WTC11 (cell line): ENCODE results near the gene KRT40. TPM values are rescaled to one million over a fixed set of nuclear protein-coding genes. Genes with fewer than 3 reads are reported as not detected.
"Not testable (repeated sequence)": the region's sequence is repeated elsewhere in the genome, so short reads cannot be mapped to it uniquely, and the experiment has no call there.

Experiments used
- ATAC-seq: fragments of 200-7000 bp; cut with Tn5 transposase; 2 replicates; pipeline ENCODE4 v1.10.0; 2021; ENCODE audit warnings: mild to moderate bottlenecking, moderate library complexity
- CTCF ChIA-PET: fragments of 300-600 bp; sonication (Branson Sonifier 250); formaldehyde crosslinking; loops from one replicate; lab custom pipeline; 2021; ENCODE audit warnings: antibody characterized with exemption; lab: Charles Lee
- POLR2A ChIA-PET: fragments of 350-600 bp; sonication (Branson Sonifier 250); formaldehyde crosslinking; loops from one replicate; lab custom pipeline; 2021; ENCODE audit warnings: antibody characterized with exemption; lab: Charles Lee
- DNase-seq: peaks from one replicate; pipeline ENCODE4 v3.0.0; 2021; ENCODE audit warnings: low spot score
- H3K27ac Mint-ChIP-seq: 2 replicates; pipeline ENCODE4 v1.8.0; 2021; ENCODE audit warnings: mixed read lengths
- H3K27me3 Mint-ChIP-seq: 2 replicates; pipeline ENCODE4 v1.8.0; 2021; ENCODE audit warnings: low read depth, mild to moderate bottlenecking, moderate library complexity, mixed read lengths
- H3K36me3 Mint-ChIP-seq: 2 replicates; pipeline ENCODE4 v1.8.0; 2021; ENCODE audit warnings: mixed read lengths
- H3K4me1 Mint-ChIP-seq: 2 replicates; pipeline ENCODE4 v1.8.0; 2022; ENCODE audit warnings: mixed read lengths
- H3K4me3 Mint-ChIP-seq: 2 replicates; pipeline ENCODE4 v1.8.0; 2021; ENCODE audit warnings: mild to moderate bottlenecking, moderate library complexity, mixed read lengths
- H3K9me3 Mint-ChIP-seq: 2 replicates; pipeline ENCODE4 v1.8.0; 2021; ENCODE audit warnings: mixed read lengths
- ATF2 ChIP-seq: sonication (generic); formaldehyde crosslinking; IDR thresholded peaks from 2 replicates; pipeline ENCODE4 v1.8.1; 2022; ENCODE audit warnings: low read depth, missing genetic modification reagents, borderline replicate concordance
- ATF6 ChIP-seq: sonication (generic); formaldehyde crosslinking; IDR thresholded peaks from 2 replicates; pipeline ENCODE4 v1.8.1; 2023; ENCODE audit warnings: mild to moderate bottlenecking, missing genetic modification reagents
- E2F1 ChIP-seq: sonication (generic); formaldehyde crosslinking; IDR thresholded peaks from 2 replicates; pipeline ENCODE4 v1.8.0; 2022; ENCODE audit warnings: mild to moderate bottlenecking, missing genetic modification reagents
- HMGA2 ChIP-seq: fragments of 250-450 bp; sonication (Bioruptor Pico); IDR thresholded peaks from 2 replicates; pipeline ENCODE4 v1.4.0; 2021; ENCODE audit warnings: mild to moderate bottlenecking, moderate library complexity
- IRF1 ChIP-seq: sonication (generic); formaldehyde crosslinking; IDR thresholded peaks from 2 replicates; pipeline ENCODE4 v1.8.0; 2023; ENCODE audit warnings: missing genetic modification reagents
- IRF2 ChIP-seq: sonication (generic); formaldehyde crosslinking; IDR thresholded peaks from 2 replicates; pipeline ENCODE4 v1.8.0; 2022; ENCODE audit warnings: low read depth, missing genetic modification reagents, borderline replicate concordance
- MYBL2 ChIP-seq: sonication (generic); formaldehyde crosslinking; IDR thresholded peaks from 2 replicates; pipeline ENCODE4 v1.8.1; 2023; ENCODE audit warnings: mild to moderate bottlenecking, moderate library complexity, missing genetic modification reagents
- PRRX2 ChIP-seq: fragments of 250-450 bp; sonication (Bioruptor Pico); IDR thresholded peaks from 2 replicates; pipeline ENCODE4 v1.8.0; 2021; ENCODE audit warnings: mild to moderate bottlenecking
- STAT6 ChIP-seq: sonication (generic); formaldehyde crosslinking; conservative IDR thresholded peaks from 2 replicates; pipeline ENCODE4 v1.8.1; 2023; ENCODE audit warnings: mild to moderate bottlenecking, low read depth, missing genetic modification reagents, moderate library complexity
- TEAD1 ChIP-seq: sonication (generic); formaldehyde crosslinking; IDR thresholded peaks from 2 replicates; pipeline ENCODE4 v1.8.0; 2022; ENCODE audit warnings: mild to moderate bottlenecking, missing genetic modification reagents
- USF2 ChIP-seq: sonication (generic); formaldehyde crosslinking; IDR thresholded peaks from 2 replicates; pipeline ENCODE4 v1.8.1; 2023; ENCODE audit warnings: mild to moderate bottlenecking, missing genetic modification reagents, moderate library complexity
- ZNF425 ChIP-seq: fragments of 250-450 bp; sonication (Bioruptor Pico); conservative IDR thresholded peaks from 2 replicates; pipeline ENCODE4 v1.9.0; 2021; ENCODE audit warnings: mild to moderate bottlenecking
- total RNA-seq: library from RNA; stranded (reverse); gene quantifications from 3 replicates; pipeline ENCODE4 v1.2.3, GENCODE V29; 2021
- TF ChIP-seq, protein P1 (sequence below): sonication (generic); formaldehyde crosslinking; IDR thresholded peaks from 2 replicates; pipeline ENCODE4 v1.8.0; 2023; ENCODE audit warnings: missing genetic modification reagents, mild to moderate bottlenecking, borderline replicate concordance

KRT40 gene
- total RNA-seq, 1 experiment from 2014 or later = not detected

GRCh38 chr17:41001795-41002194 is 17.7 kb upstream of the KRT40 start:
- no peak for ATAC-seq
- Mint-ChIP-seq H3K36me3 (no peaks in the 10 kb centered on the region), H3K4me1 (no peaks in the 10 kb centered on the region), H3K27me3 (no peaks in the 10 kb centered on the region), H3K4me3 (no peak overlapping the region), H3K9me3 (0 out of 2 replicates have a peak, but pooled peaks cover 7% of the 10 kb centered on the region), H3K27ac (no peak overlapping the region)
- ChIA-PET CTCF (no interaction called here), POLR2A (no interaction called here)
- DNase-seq = no peak
- TF ChIP-seq ATF2 (CRISPR knock-in tag) (no peak), IRF1 (CRISPR knock-in tag) (no peak), TEAD1 (CRISPR knock-in tag) (no peak), MYBL2 (no peak), IRF2 (no peak), PRRX2 (CRISPR knock-in tag) (no peak), ZNF425 (CRISPR knock-in tag) (no peak), ATF6 (CRISPR knock-in tag) (no peak), USF2 (CRISPR knock-in tag) (no peak), HMGA2 (CRISPR knock-in tag) (no peak), E2F1 (no peak), STAT6 (CRISPR knock-in tag) (no peak)
- TF ChIP-seq, protein P1, sequence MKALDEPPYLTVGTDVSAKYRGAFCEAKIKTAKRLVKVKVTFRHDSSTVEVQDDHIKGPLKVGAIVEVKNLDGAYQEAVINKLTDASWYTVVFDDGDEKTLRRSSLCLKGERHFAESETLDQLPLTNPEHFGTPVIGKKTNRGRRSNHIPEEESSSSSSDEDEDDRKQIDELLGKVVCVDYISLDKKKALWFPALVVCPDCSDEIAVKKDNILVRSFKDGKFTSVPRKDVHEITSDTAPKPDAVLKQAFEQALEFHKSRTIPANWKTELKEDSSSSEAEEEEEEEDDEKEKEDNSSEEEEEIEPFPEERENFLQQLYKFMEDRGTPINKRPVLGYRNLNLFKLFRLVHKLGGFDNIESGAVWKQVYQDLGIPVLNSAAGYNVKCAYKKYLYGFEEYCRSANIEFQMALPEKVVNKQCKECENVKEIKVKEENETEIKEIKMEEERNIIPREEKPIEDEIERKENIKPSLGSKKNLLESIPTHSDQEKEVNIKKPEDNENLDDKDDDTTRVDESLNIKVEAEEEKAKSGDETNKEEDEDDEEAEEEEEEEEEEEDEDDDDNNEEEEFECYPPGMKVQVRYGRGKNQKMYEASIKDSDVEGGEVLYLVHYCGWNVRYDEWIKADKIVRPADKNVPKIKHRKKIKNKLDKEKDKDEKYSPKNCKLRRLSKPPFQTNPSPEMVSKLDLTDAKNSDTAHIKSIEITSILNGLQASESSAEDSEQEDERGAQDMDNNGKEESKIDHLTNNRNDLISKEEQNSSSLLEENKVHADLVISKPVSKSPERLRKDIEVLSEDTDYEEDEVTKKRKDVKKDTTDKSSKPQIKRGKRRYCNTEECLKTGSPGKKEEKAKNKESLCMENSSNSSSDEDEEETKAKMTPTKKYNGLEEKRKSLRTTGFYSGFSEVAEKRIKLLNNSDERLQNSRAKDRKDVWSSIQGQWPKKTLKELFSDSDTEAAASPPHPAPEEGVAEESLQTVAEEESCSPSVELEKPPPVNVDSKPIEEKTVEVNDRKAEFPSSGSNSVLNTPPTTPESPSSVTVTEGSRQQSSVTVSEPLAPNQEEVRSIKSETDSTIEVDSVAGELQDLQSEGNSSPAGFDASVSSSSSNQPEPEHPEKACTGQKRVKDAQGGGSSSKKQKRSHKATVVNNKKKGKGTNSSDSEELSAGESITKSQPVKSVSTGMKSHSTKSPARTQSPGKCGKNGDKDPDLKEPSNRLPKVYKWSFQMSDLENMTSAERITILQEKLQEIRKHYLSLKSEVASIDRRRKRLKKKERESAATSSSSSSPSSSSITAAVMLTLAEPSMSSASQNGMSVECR (CRISPR knock-in tag) = no peak

GRCh38 chr17:40999563-40999962 is 15.4 kb upstream of the KRT40 start, which contains the start of gene KRTAP3-2:
Gene KRTAP3-2, minus strand, starts transcription at chr17:40999906. Its CDS starts 53 bp downstream, at chr17:40999853.
- H3K36me3 Mint-ChIP-seq, CTCF ChIA-PET, H3K4me1 Mint-ChIP-seq, H3K27ac Mint-ChIP-seq, H3K4me3 Mint-ChIP-seq, H3K9me3 Mint-ChIP-seq, ATAC-seq, DNase-seq, POLR2A ChIA-PET, H3K27me3 Mint-ChIP-seq: not testable (repeated sequence)
